ENCODE measurements around the gene PTGER1.

DNA sequence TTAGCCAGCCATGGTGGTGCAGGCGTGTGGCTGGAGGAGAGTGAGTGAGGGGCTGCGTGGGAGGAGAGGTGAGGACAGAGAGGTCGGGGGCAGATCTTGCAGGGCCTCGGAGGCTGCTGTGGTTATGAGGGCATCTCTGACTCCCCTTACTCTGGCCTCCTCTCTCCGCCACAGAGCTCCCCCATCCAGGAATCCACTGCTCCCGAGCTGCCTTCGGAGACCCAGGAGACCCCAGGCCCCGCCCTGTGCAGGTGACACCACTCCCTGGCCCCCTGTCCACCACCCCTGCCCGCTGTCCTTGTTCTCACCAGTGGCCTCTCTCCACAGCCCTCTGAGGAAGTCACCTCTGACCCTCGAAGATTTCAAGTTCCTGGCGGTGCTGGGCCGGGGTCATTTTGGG is 7.8 kb downstream of the PTGER1 start:
- TF ChIP-seq, protein P1, sequence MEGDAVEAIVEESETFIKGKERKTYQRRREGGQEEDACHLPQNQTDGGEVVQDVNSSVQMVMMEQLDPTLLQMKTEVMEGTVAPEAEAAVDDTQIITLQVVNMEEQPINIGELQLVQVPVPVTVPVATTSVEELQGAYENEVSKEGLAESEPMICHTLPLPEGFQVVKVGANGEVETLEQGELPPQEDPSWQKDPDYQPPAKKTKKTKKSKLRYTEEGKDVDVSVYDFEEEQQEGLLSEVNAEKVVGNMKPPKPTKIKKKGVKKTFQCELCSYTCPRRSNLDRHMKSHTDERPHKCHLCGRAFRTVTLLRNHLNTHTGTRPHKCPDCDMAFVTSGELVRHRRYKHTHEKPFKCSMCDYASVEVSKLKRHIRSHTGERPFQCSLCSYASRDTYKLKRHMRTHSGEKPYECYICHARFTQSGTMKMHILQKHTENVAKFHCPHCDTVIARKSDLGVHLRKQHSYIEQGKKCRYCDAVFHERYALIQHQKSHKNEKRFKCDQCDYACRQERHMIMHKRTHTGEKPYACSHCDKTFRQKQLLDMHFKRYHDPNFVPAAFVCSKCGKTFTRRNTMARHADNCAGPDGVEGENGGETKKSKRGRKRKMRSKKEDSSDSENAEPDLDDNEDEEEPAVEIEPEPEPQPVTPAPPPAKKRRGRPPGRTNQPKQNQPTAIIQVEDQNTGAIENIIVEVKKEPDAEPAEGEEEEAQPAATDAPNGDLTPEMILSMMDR (conservative IDR thresholded peaks at IDR 0.05 in 1 of 2, IDR thresholded peaks at IDR 0.05 in 1 of 2; ENCODE audit: low read depth in 1 of 2, low read length in 2 of 2), result no peak
- TF ChIP-seq EZH2 (IDR thresholded peaks at IDR 0.05; ENCODE audit: low read length, missing control alignments), result no peak
